Astrocyte (in vitro differentiated cells and primary cell): ENCODE measurements around the gene RAP1GAP.
A peak's percentile ranks its signal among the peaks of the same experiment; 100 is the strongest.

ENCODE experiments used
- EZH2 ChIP-seq: IDR thresholded peaks from 2 replicates; pipeline ENCODE4 v1.6.1; 2012; ENCODE audit warnings: mild to moderate bottlenecking, low read length, inconsistent platforms; ENCODE audit not compliant: insufficient read depth
- TF ChIP-seq, protein P1 (sequence below): IDR thresholded peaks from 2 replicates; pipeline ENCODE4 v1.5.1; 2011; ENCODE audit warnings: low read depth, mild to moderate bottlenecking, inconsistent platforms, low read length, moderate library complexity; ENCODE audit not compliant: insufficient read depth

- TF ChIP-seq, protein P1, sequence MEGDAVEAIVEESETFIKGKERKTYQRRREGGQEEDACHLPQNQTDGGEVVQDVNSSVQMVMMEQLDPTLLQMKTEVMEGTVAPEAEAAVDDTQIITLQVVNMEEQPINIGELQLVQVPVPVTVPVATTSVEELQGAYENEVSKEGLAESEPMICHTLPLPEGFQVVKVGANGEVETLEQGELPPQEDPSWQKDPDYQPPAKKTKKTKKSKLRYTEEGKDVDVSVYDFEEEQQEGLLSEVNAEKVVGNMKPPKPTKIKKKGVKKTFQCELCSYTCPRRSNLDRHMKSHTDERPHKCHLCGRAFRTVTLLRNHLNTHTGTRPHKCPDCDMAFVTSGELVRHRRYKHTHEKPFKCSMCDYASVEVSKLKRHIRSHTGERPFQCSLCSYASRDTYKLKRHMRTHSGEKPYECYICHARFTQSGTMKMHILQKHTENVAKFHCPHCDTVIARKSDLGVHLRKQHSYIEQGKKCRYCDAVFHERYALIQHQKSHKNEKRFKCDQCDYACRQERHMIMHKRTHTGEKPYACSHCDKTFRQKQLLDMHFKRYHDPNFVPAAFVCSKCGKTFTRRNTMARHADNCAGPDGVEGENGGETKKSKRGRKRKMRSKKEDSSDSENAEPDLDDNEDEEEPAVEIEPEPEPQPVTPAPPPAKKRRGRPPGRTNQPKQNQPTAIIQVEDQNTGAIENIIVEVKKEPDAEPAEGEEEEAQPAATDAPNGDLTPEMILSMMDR: peak; percentile 64
- no peak for TF ChIP-seq EZH2
These were observed 34.3 kb upstream of the RAP1GAP start for GRCh38 chr1:21703318-21703963.
